Inferior parietal cortex (tissue), 1 donor: ENCODE measurements around the gene HERC6.
"Not testable (repeated sequence)": the region's sequence is repeated elsewhere in the genome, so short reads cannot be mapped to it uniquely, and the experiment has no call there.

Experiments
- DNase-seq: peaks from one replicate; pipeline ENCODE4 v3.0.0-alpha.2; 2016; ENCODE audit errors: extremely low spot score

The HERC6 gene

GRCh38 chr4:88390128-88390527 is 11.5 kb downstream of the HERC6 start:
- no peak for DNase-seq

GRCh38 chr4:88391703-88392102 is 13.1 kb downstream of the HERC6 start:
- no peak for DNase-seq

GRCh38 chr4:88396681-88397080 is 18.0 kb downstream of the HERC6 start:
- no peak for DNase-seq

- no peak for DNase-seq
Measured at GRCh38 chr4:88398381-88398780, 19.7 kb downstream of the HERC6 start.

- no peak for DNase-seq
Measured at GRCh38 chr4:88409206-88409605, 30.6 kb downstream of the HERC6 start.

- DNase-seq = no peak
Measured at GRCh38 chr4:88409789-88410188, 31.1 kb downstream of the HERC6 start.

- no peak for DNase-seq
Measured at GRCh38 chr4:88411491-88412096, 32.9 kb downstream of the HERC6 start.

- DNase-seq = no peak
Measured at GRCh38 chr4:88413801-88414200, 35.1 kb downstream of the HERC6 start.

- DNase-seq = no peak
Measured at GRCh38 chr4:88414755-88415154, 36.1 kb downstream of the HERC6 start.

- DNase-seq = no peak
Measured at GRCh38 chr4:88415982-88416381, 37.3 kb downstream of the HERC6 start.

GRCh38 chr4:88418411-88418810 is 39.8 kb downstream of the HERC6 start:
- DNase-seq = no peak

- DNase-seq = no peak
Measured at GRCh38 chr4:88419874-88420273, 41.2 kb downstream of the HERC6 start.

- DNase-seq = no peak
Measured at GRCh38 chr4:88420844-88421243, 42.2 kb downstream of the HERC6 start.

- no peak for DNase-seq
Measured at GRCh38 chr4:88422403-88422802, 43.8 kb downstream of the HERC6 start.

GRCh38 chr4:88429401-88429800 is 50.7 kb downstream of the HERC6 start:
- DNase-seq = no peak

GRCh38 chr4:88435987-88436693 is 57.5 kb downstream of the HERC6 start:
- no peak for DNase-seq

GRCh38 chr4:88437873-88438272 is 59.2 kb downstream of the HERC6 start:
- DNase-seq = not testable (repeated sequence)

GRCh38 chr4:88439161-88439760 is 60.6 kb downstream of the HERC6 start:
- DNase-seq = no peak

GRCh38 chr4:88440146-88440545 is 61.5 kb downstream of the HERC6 start:
- no peak for DNase-seq

GRCh38 chr4:88441696-88442095 is 63.0 kb downstream of the HERC6 start:
- no peak for DNase-seq

GRCh38 chr4:88442689-88443191 is 64.1 kb downstream of the HERC6 start:
- no peak for DNase-seq

GRCh38 chr4:88443486-88443885 is 64.8 kb downstream of the HERC6 start:
- no peak for DNase-seq

- no peak for DNase-seq
Measured at GRCh38 chr4:88445252-88445651, 66.6 kb downstream of the HERC6 start.
